ENCODE measurements around the gene RAB2B. TPM values are rescaled to one million over a fixed set of nuclear protein-coding genes. Genes with fewer than 3 reads are reported as not detected.
A peak's percentile ranks its signal among the peaks of the same experiment; 100 is the strongest.

Gene RAB2B
- total RNA-seq, 1 donor from 2014 or later = 30.2 TPM

GRCh38 chr14:21498540-21499526 is 22.1 kb upstream of the RAB2B start:
- H3K27me3 Mint-ChIP-seq (ENCODE audit: low read depth) = no peaks in the 10 kb centered on the region
- H3K36me3 Mint-ChIP-seq (ENCODE audit: low read depth) = peaks cover 18% of the 10 kb centered on the region
- H3K27ac Mint-ChIP-seq (ENCODE audit: unreplicated experiment) = no peak overlapping the region

GRCh38 chr14:21496453-21496852 is 19.7 kb upstream of the RAB2B start:
- H3K27ac Mint-ChIP-seq (ENCODE audit: unreplicated experiment) = no peak overlapping the region
- DNase-seq (ENCODE audit: low read depth, low spot score) = no peak
- H3K36me3 Mint-ChIP-seq (ENCODE audit: low read depth) = peaks cover 25% of the 10 kb centered on the region
- H3K4me1 Mint-ChIP-seq = peaks cover 7% of the 10 kb centered on the region
- H3K4me3 Mint-ChIP-seq = no peak overlapping the region
- H3K27me3 Mint-ChIP-seq (ENCODE audit: low read depth) = no peaks in the 10 kb centered on the region
- no peaks in the 10 kb centered on the region for H3K9me3 Mint-ChIP-seq
- TF ChIP-seq CTCF (conservative IDR thresholded peaks at IDR 0.05) = no peak

More at GRCh38 chr14:21498540-21499526, 22.1 kb upstream of the RAB2B start:
- no peaks in the 10 kb centered on the region for H3K9me3 Mint-ChIP-seq
- H3K4me1 Mint-ChIP-seq = peaks cover 7% of the 10 kb centered on the region
- no peak overlapping the region for H3K4me3 Mint-ChIP-seq
- DNase-seq (ENCODE audit: low read depth, low spot score) = peak; percentile 36
- TF ChIP-seq CTCF (conservative IDR thresholded peaks at IDR 0.05) = peak; percentile 73

- Mint-ChIP-seq H3K4me1 (peaks cover 7% of the 10 kb centered on the region), H3K4me3 (no peak overlapping the region), H3K36me3 (ENCODE audit: low read depth) (peaks cover 19% of the 10 kb centered on the region), H3K27ac (ENCODE audit: unreplicated experiment) (no peak overlapping the region), H3K27me3 (ENCODE audit: low read depth) (no peaks in the 10 kb centered on the region), H3K9me3 (no peaks in the 10 kb centered on the region)
- DNase-seq (ENCODE audit: low read depth, low spot score) = no peak
- TF ChIP-seq CTCF (conservative IDR thresholded peaks at IDR 0.05) = no peak
Measured at GRCh38 chr14:21494902-21495762, 18.4 kb upstream of the RAB2B start.

GRCh38 chr14:21486640-21487087 is 9.9 kb upstream of the RAB2B start:
- H3K27me3 Mint-ChIP-seq (ENCODE audit: low read depth) = no peaks in the 10 kb centered on the region
- no peak for DNase-seq (ENCODE audit: low read depth, low spot score)
- H3K36me3 Mint-ChIP-seq (ENCODE audit: low read depth) = no peaks in the 10 kb centered on the region
- H3K4me3 Mint-ChIP-seq = no peak overlapping the region
- H3K27ac Mint-ChIP-seq (ENCODE audit: unreplicated experiment) = no peak overlapping the region
- H3K9me3 Mint-ChIP-seq = no peaks in the 10 kb centered on the region
- no peak for TF ChIP-seq CTCF (conservative IDR thresholded peaks at IDR 0.05)
- no peaks in the 10 kb centered on the region for H3K4me1 Mint-ChIP-seq

GRCh38 chr14:21476523-21476924 is 235 bp downstream of the RAB2B start:
- no peak for DNase-seq (ENCODE audit: low read depth, low spot score)
- peak overlapping the region; percentile 91 for H3K27ac Mint-ChIP-seq (ENCODE audit: unreplicated experiment)
- no peaks in the 10 kb centered on the region for H3K9me3 Mint-ChIP-seq
- H3K4me3 Mint-ChIP-seq = peak overlapping the region; percentile 98
- no peaks in the 10 kb centered on the region for H3K27me3 Mint-ChIP-seq (ENCODE audit: low read depth)
- no peak for TF ChIP-seq CTCF (conservative IDR thresholded peaks at IDR 0.05)
- H3K4me1 Mint-ChIP-seq = peaks cover 29% of the 10 kb centered on the region
- H3K36me3 Mint-ChIP-seq (ENCODE audit: low read depth) = peaks cover 2% of the 10 kb centered on the region
